ENCODE results near the gene PCDHGB4.
"Not testable (repeated sequence)": the region's sequence is repeated elsewhere in the genome, so short reads cannot be mapped to it uniquely, and the experiment has no call there.

PCDHGB4 gene

DNA sequence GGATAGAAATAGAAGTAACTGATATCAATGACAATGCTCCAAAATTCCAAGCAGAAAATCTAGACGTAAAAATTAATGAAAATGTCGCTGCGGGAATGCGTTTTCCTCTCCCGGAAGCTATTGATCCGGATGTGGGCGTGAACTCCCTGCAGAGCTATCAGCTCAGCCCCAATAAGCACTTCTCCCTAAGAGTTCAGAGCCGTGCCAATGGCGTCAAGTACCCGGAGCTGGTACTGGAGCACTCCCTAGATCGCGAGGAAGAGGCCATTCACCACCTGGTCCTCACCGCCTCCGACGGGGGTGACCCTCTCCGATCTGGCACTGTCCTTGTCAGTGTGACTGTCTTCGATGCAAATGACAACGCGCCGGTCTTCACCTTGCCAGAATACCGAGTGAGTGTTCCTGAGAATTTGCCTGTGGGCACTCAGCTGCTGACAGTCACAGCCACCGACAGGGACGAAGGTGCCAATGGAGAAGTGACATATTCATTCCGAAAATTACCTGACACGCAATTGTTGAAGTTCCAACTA lies 26.1 kb downstream of the PCDHGB4 start:
- Histone ChIP-seq H3K9me3 (ENCODE audit: control insufficient read depth, low read length) (peaks cover 10% of the 10 kb centered on the region), H3K9ac (no peak overlapping the region), H3K27ac (no peak overlapping the region), H2AFZ (no peak overlapping the region), H3K27me3 (ENCODE audit: control insufficient read depth, insufficient read depth, low read length) (no peaks in the 10 kb centered on the region), H3K4me1 (no peaks in the 10 kb centered on the region), H3K79me2 (no peaks in the 10 kb centered on the region), H3K36me3 (ENCODE audit: control insufficient read depth, insufficient read depth, low read length) (peaks cover 7% of the 10 kb centered on the region), H3K4me2 (ENCODE audit: low read length) (no peak overlapping the region), H3K4me3 (ENCODE audit: low read depth, low read length) (peak overlapping the region; percentile 48)
- TF ChIP-seq CTCF (IDR thresholded peaks at IDR 0.05), result no peak

DNA sequence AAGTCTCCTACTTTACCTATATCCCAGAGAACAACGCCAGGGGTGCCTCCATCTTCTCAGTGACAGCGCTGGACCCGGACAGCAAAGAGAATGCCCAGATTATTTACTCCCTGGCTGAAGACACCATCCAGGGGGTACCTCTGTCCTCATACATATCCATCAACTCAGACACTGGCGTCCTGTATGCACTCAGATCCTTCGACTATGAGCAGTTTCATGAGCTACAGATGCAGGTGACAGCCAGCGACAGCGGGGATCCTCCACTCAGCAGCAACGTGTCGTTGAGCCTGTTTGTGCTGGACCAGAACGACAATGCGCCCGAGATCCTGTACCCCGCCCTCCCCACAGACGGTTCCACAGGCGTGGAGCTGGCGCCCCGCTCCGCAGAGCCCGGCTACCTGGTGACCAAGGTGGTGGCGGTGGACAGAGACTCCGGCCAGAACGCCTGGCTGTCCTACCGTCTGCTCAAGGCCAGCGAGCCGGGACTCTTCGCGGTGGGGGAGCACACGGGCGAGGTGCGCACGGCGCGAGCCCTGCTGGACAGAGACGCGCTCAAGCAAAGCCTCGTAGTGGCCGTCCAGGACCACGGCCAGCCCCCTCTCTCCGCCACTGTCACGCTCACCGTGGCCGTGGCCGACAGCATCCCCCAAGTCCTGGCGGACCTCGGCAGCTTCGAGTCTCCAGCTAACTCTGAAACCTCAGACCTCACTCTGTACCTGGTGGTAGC lies 27.2 kb downstream of the PCDHGB4 start:
- not testable (repeated sequence) for H3K36me3 ChIP-seq (ENCODE audit: control insufficient read depth, insufficient read depth, low read length); H3K27me3 ChIP-seq (ENCODE audit: control insufficient read depth, insufficient read depth, low read length); H3K27ac ChIP-seq; H3K79me2 ChIP-seq; H2AFZ ChIP-seq; H3K4me2 ChIP-seq (ENCODE audit: low read length); H3K4me3 ChIP-seq (ENCODE audit: low read depth, low read length); H3K9me3 ChIP-seq (ENCODE audit: control insufficient read depth, low read length); H3K9ac ChIP-seq; H3K4me1 ChIP-seq

DNA sequence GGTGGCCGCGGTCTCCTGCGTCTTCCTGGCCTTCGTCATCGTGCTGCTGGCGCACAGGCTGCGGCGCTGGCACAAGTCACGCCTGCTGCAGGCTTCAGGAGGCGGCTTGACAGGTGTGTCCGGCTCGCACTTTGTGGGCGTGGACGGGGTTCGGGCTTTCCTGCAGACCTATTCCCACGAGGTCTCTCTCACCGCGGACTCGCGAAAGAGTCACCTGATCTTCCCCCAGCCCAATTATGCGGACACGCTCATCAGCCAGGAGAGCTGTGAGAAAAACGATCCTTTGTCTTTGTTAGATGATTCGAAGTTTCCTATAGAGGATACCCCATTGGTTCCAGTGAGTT lies 27.7 kb downstream of the PCDHGB4 start:
- not testable (repeated sequence) for H3K79me2 ChIP-seq; H3K9me3 ChIP-seq (ENCODE audit: control insufficient read depth, low read length); H3K9ac ChIP-seq; H3K27ac ChIP-seq; H3K4me3 ChIP-seq (ENCODE audit: low read depth, low read length); H2AFZ ChIP-seq; H3K4me2 ChIP-seq (ENCODE audit: low read length); H3K4me1 ChIP-seq; H3K27me3 ChIP-seq (ENCODE audit: control insufficient read depth, insufficient read depth, low read length)
- peaks cover 11% of the 10 kb centered on the region for H3K36me3 ChIP-seq (ENCODE audit: control insufficient read depth, insufficient read depth, low read length)

DNA sequence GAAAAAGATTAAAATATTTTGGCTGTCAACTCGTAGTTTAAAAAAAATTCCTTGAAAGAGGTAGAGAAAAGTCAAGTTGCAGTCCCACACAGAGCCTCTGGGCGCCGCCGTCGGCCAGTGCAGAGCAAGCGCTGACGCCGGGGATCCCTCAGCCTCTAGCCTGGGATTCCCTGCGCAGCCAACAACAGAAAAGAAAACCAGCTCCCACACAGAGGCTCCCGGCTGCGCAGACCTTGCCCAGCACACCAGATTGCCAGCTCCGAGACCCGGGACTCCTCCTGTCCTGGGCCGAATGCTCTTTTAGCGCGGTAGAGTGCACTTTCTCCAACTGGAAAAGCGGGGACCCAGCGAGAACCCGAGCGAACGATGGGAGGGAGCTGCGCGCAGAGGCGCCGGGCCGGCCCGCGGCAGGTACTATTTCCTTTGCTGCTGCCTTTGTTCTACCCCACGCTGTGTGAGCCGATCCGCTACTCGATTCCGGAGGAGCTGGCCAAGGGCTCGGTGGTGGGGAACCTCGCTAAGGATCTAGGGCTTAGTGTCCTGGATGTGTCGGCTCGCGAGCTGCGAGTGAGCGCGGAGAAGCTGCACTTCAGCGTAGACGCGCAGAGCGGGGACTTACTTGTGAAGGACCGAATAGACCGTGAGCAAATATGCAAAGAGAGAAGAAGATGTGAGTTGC lies 30.1 kb downstream of the PCDHGB4 start, which contains the start of gene PCDHGB7:
Gene PCDHGB7, plus strand, starts transcription at position 184 of the 679 bp plus-strand sequence. Its CDS starts 183 bp downstream, at position 367.
- H3K9ac ChIP-seq, result not testable (repeated sequence)

GRCh38 chr5:141419074-141419880 lies 31.8 kb downstream of the PCDHGB4 start:
- TF ChIP-seq CTCF (IDR thresholded peaks at IDR 0.05), result no peak
- Histone ChIP-seq H3K27ac (no peak overlapping the region), H2AFZ (no peak overlapping the region), H3K4me2 (ENCODE audit: low read length) (no peak overlapping the region), H3K4me3 (ENCODE audit: low read depth, low read length) (no peak overlapping the region), H3K9ac (no peak overlapping the region), H3K36me3 (ENCODE audit: control insufficient read depth, insufficient read depth, low read length) (peaks cover 13% of the 10 kb centered on the region), H3K4me1 (no peaks in the 10 kb centered on the region), H3K27me3 (ENCODE audit: control insufficient read depth, insufficient read depth, low read length) (no peaks in the 10 kb centered on the region), H3K79me2 (no peaks in the 10 kb centered on the region), H3K9me3 (ENCODE audit: control insufficient read depth, low read length) (peaks cover 11% of the 10 kb centered on the region)

More for the DNA sequence above, 30.1 kb downstream of the PCDHGB4 start, which contains the start of gene PCDHGB7:
- Histone ChIP-seq H3K27ac (peak within 1 kb of the TSS; percentile 63), H3K4me2 (ENCODE audit: low read length) (peak within 1 kb of the TSS; percentile 44), H3K36me3 (ENCODE audit: control insufficient read depth, insufficient read depth, low read length) (peaks cover 18% of the 10 kb centered on the region), H3K9me3 (ENCODE audit: control insufficient read depth, low read length) (peaks cover 11% of the 10 kb centered on the region), H2AFZ (peak within 1 kb of the TSS; percentile 57), H3K4me3 (ENCODE audit: low read depth, low read length) (peak within 1 kb of the TSS; percentile 49)
- H3K79me2 ChIP-seq; H3K4me1 ChIP-seq; H3K27me3 ChIP-seq (ENCODE audit: control insufficient read depth, insufficient read depth, low read length): not testable (repeated sequence)
- peak; percentile 60 for TF ChIP-seq CTCF (IDR thresholded peaks at IDR 0.05)

Measured in parathyroid adenoma (tissue), 2 donors.